Fibroblast of peridontal ligament (primary cell): Measurements from ENCODE around the gene SLCO1C1.
A peak's percentile ranks its signal among the peaks of the same experiment; 100 is the strongest.

ENCODE experiments used
- DNase-seq: peaks from one replicate; pipeline ENCODE4 v3.0.0-alpha.2; 2010; ENCODE audit errors: extremely low read depth

SLCO1C1 gene

GRCh38 chr12:20798554-20798953 is 103.4 kb downstream of the SLCO1C1 start:
- peak; percentile 25 for DNase-seq

- no peak for DNase-seq
Measured at GRCh38 chr12:20800160-20800559, 105.0 kb downstream of the SLCO1C1 start.

GRCh38 chr12:20801035-20801434 is 105.9 kb downstream of the SLCO1C1 start:
- no peak for DNase-seq
